Activated CD8-positive, alpha-beta T cell treated with anti-CD3 and anti-CD28 coated beads, Interleukin-2, amount 10 ng/mL, durations not matched to agents 7 days and 5 days (primary cell): ENCODE measurements around the gene PARD3B. TPM values are rescaled to one million over a fixed set of nuclear protein-coding genes. Genes with fewer than 3 reads are reported as not detected.

Experiments
- ATAC-seq: fragments of 150-1000 bp; cut with Tn5 transposase; one replicate; pipeline ENCODE4 v1.10.0; 2021; ENCODE audit warnings: moderate library complexity
- CTCF ChIA-PET: fragments of 350-600 bp; sonication (Branson Sonifier 250); formaldehyde crosslinking; loops from one replicate; lab custom pipeline; 2021; ENCODE audit warnings: antibody characterized with exemption; lab: Charles Lee
- POLR2A ChIA-PET: fragments of 350-600 bp; sonication (Branson Sonifier 250); formaldehyde crosslinking; loops from one replicate; lab custom pipeline; 2021; ENCODE audit warnings: antibody characterized with exemption; lab: Charles Lee
- DNase-seq: peaks from one replicate; pipeline ENCODE4 v3.0.0-alpha.2; 2020
- H3K27ac Mint-ChIP-seq: one replicate; pipeline ENCODE4 v1.8.0; 2021; ENCODE audit warnings: mild to moderate bottlenecking, mixed read lengths
- H3K27me3 Mint-ChIP-seq: one replicate; pipeline ENCODE4 v1.8.0; 2021; ENCODE audit warnings: low read depth, mixed read lengths
- H3K36me3 Mint-ChIP-seq: one replicate; pipeline ENCODE4 v1.8.0; 2021; ENCODE audit warnings: low read depth, mixed read lengths
- H3K4me1 Mint-ChIP-seq: one replicate; pipeline ENCODE4 v1.8.0; 2021; ENCODE audit warnings: low read depth, mixed read lengths
- H3K4me3 Mint-ChIP-seq: one replicate; pipeline ENCODE4 v1.8.0; 2021; ENCODE audit warnings: mild to moderate bottlenecking, mixed read lengths
- H3K9me3 Mint-ChIP-seq: one replicate; pipeline ENCODE4 v1.8.0; 2022; ENCODE audit warnings: mixed read lengths; ENCODE audit not compliant: insufficient read depth
- total RNA-seq, 2 experiments: library from RNA; stranded (reverse); gene quantifications; one replicate each; pipeline ENCODE4 v1.2.3, GENCODE V29; 2021

Gene PARD3B
- total RNA-seq, 2 experiments from 2014 or later, result 0.76 to 1.0 TPM

- DNase-seq, result no peak
- Mint-ChIP-seq H3K4me3 (no peak overlapping the region), H3K9me3 (no peaks in the 10 kb centered on the region), H3K27ac (no peak overlapping the region), H3K4me1 (peaks cover 18% of the 10 kb centered on the region), H3K27me3 (peaks cover 2% of the 10 kb centered on the region), H3K36me3 (peaks cover 2% of the 10 kb centered on the region)
- ChIA-PET CTCF (no interaction called here), POLR2A (no interaction called here)
- no peak for ATAC-seq
These were observed 593.5 kb downstream of the PARD3B start for GRCh38 chr2:205138735-205139134.

- POLR2A ChIA-PET, result no interaction called here
- Mint-ChIP-seq H3K9me3 (no peaks in the 10 kb centered on the region), H3K36me3 (peaks cover 2% of the 10 kb centered on the region), H3K4me3 (no peak overlapping the region), H3K4me1 (peaks cover 13% of the 10 kb centered on the region), H3K27me3 (peaks cover 5% of the 10 kb centered on the region), H3K27ac (peak overlapping the region; percentile 60)
- CTCF ChIA-PET, result interaction anchor here (1.0 kb wide), 1 partner anchor 10 kb away, joined by 3 read pairs; no protein-coding TSS in a partner anchor
- DNase-seq (no peak), ATAC-seq (no peak)
These were observed 594.7 kb downstream of the PARD3B start for GRCh38 chr2:205139822-205140463.

GRCh38 chr2:205141381-205141780 is 596.1 kb downstream of the PARD3B start:
- ATAC-seq, result no peak
- Mint-ChIP-seq H3K4me1 (peaks cover 6% of the 10 kb centered on the region), H3K36me3 (peaks cover 2% of the 10 kb centered on the region), H3K27ac (no peak overlapping the region), H3K4me3 (no peak overlapping the region), H3K27me3 (peaks cover 5% of the 10 kb centered on the region), H3K9me3 (no peaks in the 10 kb centered on the region)
- POLR2A ChIA-PET, result no interaction called here
- CTCF ChIA-PET, result no interaction called here
- no peak for DNase-seq

GRCh38 chr2:205145888-205146287 is 600.6 kb downstream of the PARD3B start:
- Mint-ChIP-seq H3K9me3 (no peaks in the 10 kb centered on the region), H3K4me1 (no peaks in the 10 kb centered on the region), H3K4me3 (no peak overlapping the region), H3K27ac (no peak overlapping the region), H3K27me3 (peaks cover 3% of the 10 kb centered on the region), H3K36me3 (no peaks in the 10 kb centered on the region)
- POLR2A ChIA-PET, result no interaction called here
- no peak for ATAC-seq
- DNase-seq, result no peak
- CTCF ChIA-PET, result no interaction called here

GRCh38 chr2:205148755-205149154 is 603.5 kb downstream of the PARD3B start:
- H3K27me3 Mint-ChIP-seq, result peaks cover 3% of the 10 kb centered on the region
- no peak overlapping the region for H3K27ac Mint-ChIP-seq
- H3K36me3 Mint-ChIP-seq, result no peaks in the 10 kb centered on the region
- H3K4me1 Mint-ChIP-seq, result no peaks in the 10 kb centered on the region
- POLR2A ChIA-PET, result no interaction called here
- no peak overlapping the region for H3K4me3 Mint-ChIP-seq
- no peaks in the 10 kb centered on the region for H3K9me3 Mint-ChIP-seq
- CTCF ChIA-PET, result no interaction called here
- no peak for ATAC-seq
- DNase-seq, result no peak

GRCh38 chr2:205156457-205156856 is 611.2 kb downstream of the PARD3B start:
- ChIA-PET CTCF (no interaction called here), POLR2A (no interaction called here)
- Mint-ChIP-seq H3K4me3 (no peak overlapping the region), H3K36me3 (no peaks in the 10 kb centered on the region), H3K4me1 (peaks cover 1% of the 10 kb centered on the region), H3K27me3 (no peaks in the 10 kb centered on the region), H3K9me3 (no peaks in the 10 kb centered on the region), H3K27ac (no peak overlapping the region)
- DNase-seq (no peak), ATAC-seq (no peak)

GRCh38 chr2:205158404-205158803 is 613.1 kb downstream of the PARD3B start:
- ATAC-seq (no peak), DNase-seq (no peak)
- no peak overlapping the region for H3K4me3 Mint-ChIP-seq
- H3K36me3 Mint-ChIP-seq, result no peaks in the 10 kb centered on the region
- CTCF ChIA-PET, result no interaction called here
- peaks cover 1% of the 10 kb centered on the region for H3K4me1 Mint-ChIP-seq
- H3K27me3 Mint-ChIP-seq, result no peaks in the 10 kb centered on the region
- POLR2A ChIA-PET, result no interaction called here
- no peak overlapping the region for H3K27ac Mint-ChIP-seq
- no peaks in the 10 kb centered on the region for H3K9me3 Mint-ChIP-seq

- Mint-ChIP-seq H3K9me3 (no peaks in the 10 kb centered on the region), H3K4me3 (no peak overlapping the region), H3K4me1 (peaks cover 1% of the 10 kb centered on the region), H3K27me3 (no peaks in the 10 kb centered on the region), H3K36me3 (no peaks in the 10 kb centered on the region), H3K27ac (no peak overlapping the region)
- DNase-seq (no peak), ATAC-seq (no peak)
- CTCF ChIA-PET, result no interaction called here
- POLR2A ChIA-PET, result no interaction called here
These were observed 616.0 kb downstream of the PARD3B start for GRCh38 chr2:205161156-205161839.

- Mint-ChIP-seq H3K4me3 (no peak overlapping the region), H3K27ac (no peak overlapping the region), H3K36me3 (no peaks in the 10 kb centered on the region), H3K4me1 (peaks cover 9% of the 10 kb centered on the region), H3K27me3 (no peaks in the 10 kb centered on the region), H3K9me3 (no peaks in the 10 kb centered on the region)
- ChIA-PET POLR2A (no interaction called here), CTCF (no interaction called here)
- ATAC-seq (no peak), DNase-seq (no peak)
These were observed 621.5 kb downstream of the PARD3B start for GRCh38 chr2:205166745-205167144.

GRCh38 chr2:205169012-205169411 is 623.7 kb downstream of the PARD3B start:
- POLR2A ChIA-PET, result no interaction called here
- H3K9me3 Mint-ChIP-seq, result no peaks in the 10 kb centered on the region
- H3K36me3 Mint-ChIP-seq, result no peaks in the 10 kb centered on the region
- ATAC-seq (no peak), DNase-seq (no peak)
- CTCF ChIA-PET, result interaction anchor here (1.1 kb wide), 1 partner anchor 507 kb away, joined by 6 read pairs; no protein-coding TSS in a partner anchor
- H3K4me1 Mint-ChIP-seq, result peaks cover 9% of the 10 kb centered on the region
- H3K27me3 Mint-ChIP-seq, result no peaks in the 10 kb centered on the region
- no peak overlapping the region for H3K4me3 Mint-ChIP-seq
- H3K27ac Mint-ChIP-seq, result no peak overlapping the region

- no peak overlapping the region for H3K4me3 Mint-ChIP-seq
- DNase-seq (no peak), ATAC-seq (no peak)
- H3K4me1 Mint-ChIP-seq, result peaks cover 9% of the 10 kb centered on the region
- POLR2A ChIA-PET, result no interaction called here
- H3K27ac Mint-ChIP-seq, result no peak overlapping the region
- CTCF ChIA-PET, result no interaction called here
- H3K9me3 Mint-ChIP-seq, result no peaks in the 10 kb centered on the region
- H3K27me3 Mint-ChIP-seq, result no peaks in the 10 kb centered on the region
- no peaks in the 10 kb centered on the region for H3K36me3 Mint-ChIP-seq
These were observed 624.2 kb downstream of the PARD3B start for GRCh38 chr2:205169464-205169863.

GRCh38 chr2:205170399-205170798 is 625.1 kb downstream of the PARD3B start:
- POLR2A ChIA-PET, result no interaction called here
- ATAC-seq, result no peak
- CTCF ChIA-PET, result no interaction called here

More at GRCh38 chr2:205170399-205170798, 625.1 kb downstream of the PARD3B start:
- peaks cover 9% of the 10 kb centered on the region for H3K4me1 Mint-ChIP-seq
- H3K4me3 Mint-ChIP-seq, result no peak overlapping the region
- no peaks in the 10 kb centered on the region for H3K9me3 Mint-ChIP-seq
- H3K27me3 Mint-ChIP-seq, result no peaks in the 10 kb centered on the region
- no peak overlapping the region for H3K27ac Mint-ChIP-seq
- no peak for DNase-seq
- H3K36me3 Mint-ChIP-seq, result no peaks in the 10 kb centered on the region
